Ishikawa (cell line): ENCODE results near the gene RAD23B.

Experiments used
- CEBPB ChIP-seq: IDR thresholded peaks from 2 replicates; pipeline ENCODE4 v1.6.1; 2012
- CREB1 ChIP-seq: IDR thresholded peaks from 2 replicates; pipeline ENCODE4 v1.6.1; 2012; ENCODE audit warnings: low read depth
- EGR1 ChIP-seq: IDR thresholded peaks from 2 replicates; pipeline ENCODE4 v1.6.1; 2012
- EP300 ChIP-seq: IDR thresholded peaks from 2 replicates; pipeline ENCODE4 v1.6.1; 2012; ENCODE audit warnings: borderline replicate concordance
- FOXM1 ChIP-seq: IDR thresholded peaks from 2 replicates; pipeline ENCODE4 v1.6.1; 2012; ENCODE audit warnings: low read depth, borderline replicate concordance
- NFIC ChIP-seq: IDR thresholded peaks from 2 replicates; pipeline ENCODE4 v1.6.1; 2012
- RAD21 ChIP-seq: IDR thresholded peaks from 2 replicates; pipeline ENCODE4 v1.6.1; 2012; ENCODE audit warnings: low read depth
- TAF1 ChIP-seq: IDR thresholded peaks from 2 replicates; pipeline ENCODE4 v1.6.1; 2012; ENCODE audit warnings: low read depth, mild to moderate bottlenecking
- TCF12 ChIP-seq: IDR thresholded peaks from 2 replicates; pipeline ENCODE4 v1.6.1; 2012; ENCODE audit warnings: low read depth
- TEAD4 ChIP-seq: IDR thresholded peaks from 2 replicates; pipeline ENCODE4 v1.6.1; 2012
- YY1 ChIP-seq: IDR thresholded peaks from 2 replicates; pipeline ENCODE4 v1.6.1; 2012; ENCODE audit warnings: low read depth
- ZBTB7A ChIP-seq: IDR thresholded peaks from 2 replicates; pipeline ENCODE4 v1.6.1; 2012; ENCODE audit warnings: low read depth
- TF ChIP-seq, protein P1 (sequence below): IDR thresholded peaks from 2 replicates; pipeline ENCODE4 v1.6.1; 2012
- TF ChIP-seq, protein P2 (sequence below): IDR thresholded peaks from 2 replicates; pipeline ENCODE4 v1.6.1; 2012; ENCODE audit warnings: low read depth, mild to moderate bottlenecking
- TF ChIP-seq, protein P3 (sequence below): IDR thresholded peaks from 2 replicates; pipeline ENCODE4 v1.6.1; 2012

RAD23B gene

DNA sequence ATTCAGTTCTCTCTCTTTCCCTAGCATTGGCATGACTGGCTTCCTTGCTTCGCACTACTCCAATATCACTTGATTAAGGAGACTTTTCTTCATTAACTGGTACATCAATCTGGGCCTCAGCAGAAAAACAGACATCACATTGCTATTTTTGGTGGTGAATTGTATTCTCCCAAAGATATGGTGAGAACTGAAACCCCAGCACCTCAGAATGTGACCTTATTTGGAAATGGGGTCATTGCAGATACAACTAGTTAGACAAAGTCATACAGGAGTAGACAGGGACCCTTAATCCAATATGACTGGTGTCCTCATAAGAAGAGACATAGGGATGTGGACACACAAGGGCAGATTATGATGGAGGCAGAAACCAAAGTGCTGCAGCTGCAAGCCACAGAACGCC is 7.5 kb upstream of the RAD23B start:
- no peak for TF ChIP-seq ZBTB7A
- no peak for TF ChIP-seq TCF12
- no peak for TF ChIP-seq EGR1

DNA sequence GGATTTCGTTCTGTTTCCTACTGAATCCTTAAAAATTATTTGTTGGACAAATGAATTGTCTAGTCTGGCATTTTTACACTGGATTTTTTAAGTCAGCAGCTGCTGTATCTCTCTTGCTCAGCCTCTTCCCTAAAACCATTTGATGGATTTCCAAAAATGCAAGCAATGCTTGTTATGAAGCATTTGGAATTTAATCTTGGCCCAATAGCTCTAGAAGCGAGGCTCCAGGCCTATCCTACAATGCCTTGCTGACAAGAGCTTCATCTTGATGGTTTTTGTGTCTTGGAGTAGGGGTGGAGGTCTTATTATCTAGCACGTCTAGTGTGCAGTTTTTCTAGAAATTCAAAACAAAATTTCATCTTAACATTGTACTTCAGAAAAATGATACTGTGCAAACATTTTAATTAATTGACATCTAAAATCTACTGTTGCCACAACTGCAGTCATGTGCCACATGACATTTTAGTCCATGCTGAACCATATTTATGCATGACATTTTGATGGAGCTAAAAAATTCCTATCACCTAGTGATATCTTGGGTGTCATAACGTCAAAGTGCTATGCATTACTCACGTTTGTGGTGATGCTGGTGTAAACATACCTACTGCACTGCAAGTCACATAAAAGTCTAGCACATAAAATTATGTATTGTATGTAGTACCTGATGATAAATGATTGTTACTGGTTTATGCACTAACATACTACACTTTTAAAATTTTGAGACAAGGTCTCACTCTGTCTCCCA is 5.9 kb upstream of the RAD23B start:
- TF ChIP-seq ZBTB7A (no peak), CREB1 (no peak), TAF1 (no peak), EGR1 (no peak), FOXM1 (no peak), RAD21 (no peak)
- TF ChIP-seq, protein P1, sequence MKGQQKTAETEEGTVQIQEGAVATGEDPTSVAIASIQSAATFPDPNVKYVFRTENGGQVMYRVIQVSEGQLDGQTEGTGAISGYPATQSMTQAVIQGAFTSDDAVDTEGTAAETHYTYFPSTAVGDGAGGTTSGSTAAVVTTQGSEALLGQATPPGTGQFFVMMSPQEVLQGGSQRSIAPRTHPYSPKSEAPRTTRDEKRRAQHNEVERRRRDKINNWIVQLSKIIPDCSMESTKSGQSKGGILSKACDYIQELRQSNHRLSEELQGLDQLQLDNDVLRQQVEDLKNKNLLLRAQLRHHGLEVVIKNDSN = no peak
- TF ChIP-seq, protein P2, sequence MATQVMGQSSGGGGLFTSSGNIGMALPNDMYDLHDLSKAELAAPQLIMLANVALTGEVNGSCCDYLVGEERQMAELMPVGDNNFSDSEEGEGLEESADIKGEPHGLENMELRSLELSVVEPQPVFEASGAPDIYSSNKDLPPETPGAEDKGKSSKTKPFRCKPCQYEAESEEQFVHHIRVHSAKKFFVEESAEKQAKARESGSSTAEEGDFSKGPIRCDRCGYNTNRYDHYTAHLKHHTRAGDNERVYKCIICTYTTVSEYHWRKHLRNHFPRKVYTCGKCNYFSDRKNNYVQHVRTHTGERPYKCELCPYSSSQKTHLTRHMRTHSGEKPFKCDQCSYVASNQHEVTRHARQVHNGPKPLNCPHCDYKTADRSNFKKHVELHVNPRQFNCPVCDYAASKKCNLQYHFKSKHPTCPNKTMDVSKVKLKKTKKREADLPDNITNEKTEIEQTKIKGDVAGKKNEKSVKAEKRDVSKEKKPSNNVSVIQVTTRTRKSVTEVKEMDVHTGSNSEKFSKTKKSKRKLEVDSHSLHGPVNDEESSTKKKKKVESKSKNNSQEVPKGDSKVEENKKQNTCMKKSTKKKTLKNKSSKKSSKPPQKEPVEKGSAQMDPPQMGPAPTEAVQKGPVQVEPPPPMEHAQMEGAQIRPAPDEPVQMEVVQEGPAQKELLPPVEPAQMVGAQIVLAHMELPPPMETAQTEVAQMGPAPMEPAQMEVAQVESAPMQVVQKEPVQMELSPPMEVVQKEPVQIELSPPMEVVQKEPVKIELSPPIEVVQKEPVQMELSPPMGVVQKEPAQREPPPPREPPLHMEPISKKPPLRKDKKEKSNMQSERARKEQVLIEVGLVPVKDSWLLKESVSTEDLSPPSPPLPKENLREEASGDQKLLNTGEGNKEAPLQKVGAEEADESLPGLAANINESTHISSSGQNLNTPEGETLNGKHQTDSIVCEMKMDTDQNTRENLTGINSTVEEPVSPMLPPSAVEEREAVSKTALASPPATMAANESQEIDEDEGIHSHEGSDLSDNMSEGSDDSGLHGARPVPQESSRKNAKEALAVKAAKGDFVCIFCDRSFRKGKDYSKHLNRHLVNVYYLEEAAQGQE = no peak

DNA sequence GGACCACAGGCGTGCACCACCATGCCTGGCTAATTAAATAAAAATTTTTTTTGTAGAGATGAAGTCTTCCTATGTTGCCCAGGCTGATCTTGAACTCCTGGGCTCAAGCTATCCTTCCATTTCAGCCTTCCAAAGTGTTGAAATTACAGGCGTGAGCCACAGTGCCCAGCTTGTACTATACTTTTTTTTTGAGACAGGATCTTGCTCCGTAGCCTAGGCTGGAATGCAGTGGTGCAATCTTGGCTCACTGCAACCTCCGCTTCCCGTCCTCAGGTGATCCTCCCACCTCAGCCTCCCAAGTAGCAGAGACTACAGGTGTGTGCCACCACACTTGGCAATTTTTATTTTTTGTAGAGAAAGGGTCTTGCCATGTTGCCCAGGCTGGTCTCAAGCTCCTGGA is 5.3 kb upstream of the RAD23B start:
- TF ChIP-seq CREB1 = no peak
- TF ChIP-seq TEAD4 = no peak
- TF ChIP-seq TCF12 = no peak
- no peak for TF ChIP-seq EP300
- TF ChIP-seq, protein P3, sequence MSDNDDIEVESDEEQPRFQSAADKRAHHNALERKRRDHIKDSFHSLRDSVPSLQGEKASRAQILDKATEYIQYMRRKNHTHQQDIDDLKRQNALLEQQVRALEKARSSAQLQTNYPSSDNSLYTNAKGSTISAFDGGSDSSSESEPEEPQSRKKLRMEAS = no peak
- TF ChIP-seq, protein P1 = no peak
- TF ChIP-seq ZBTB7A = no peak
- TF ChIP-seq TAF1 = no peak
- TF ChIP-seq, protein P2 = no peak
- TF ChIP-seq RAD21 = no peak
- TF ChIP-seq FOXM1 = no peak
- no peak for TF ChIP-seq CEBPB
- TF ChIP-seq EGR1 = no peak
- TF ChIP-seq NFIC = no peak
- TF ChIP-seq YY1 = no peak

DNA sequence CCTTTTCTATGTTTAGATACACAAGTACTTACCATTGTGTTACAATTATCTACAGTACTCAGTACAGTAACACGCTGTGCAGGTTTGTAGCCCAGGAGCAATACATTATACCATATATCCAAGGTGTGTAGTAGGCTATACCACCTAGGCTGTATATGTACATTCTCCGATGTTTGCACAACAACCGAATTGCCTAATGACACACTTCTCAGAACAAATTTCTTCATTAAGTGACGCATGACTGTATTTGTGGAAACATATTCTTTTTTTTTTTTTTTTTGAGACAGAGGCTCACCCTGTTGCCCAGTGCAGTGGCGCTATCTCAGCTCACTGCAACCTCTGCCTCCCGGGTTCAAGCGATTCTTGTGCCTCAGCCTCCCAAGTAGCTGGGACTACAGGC is 4.0 kb upstream of the RAD23B start:
- TF ChIP-seq EGR1 = no peak

DNA sequence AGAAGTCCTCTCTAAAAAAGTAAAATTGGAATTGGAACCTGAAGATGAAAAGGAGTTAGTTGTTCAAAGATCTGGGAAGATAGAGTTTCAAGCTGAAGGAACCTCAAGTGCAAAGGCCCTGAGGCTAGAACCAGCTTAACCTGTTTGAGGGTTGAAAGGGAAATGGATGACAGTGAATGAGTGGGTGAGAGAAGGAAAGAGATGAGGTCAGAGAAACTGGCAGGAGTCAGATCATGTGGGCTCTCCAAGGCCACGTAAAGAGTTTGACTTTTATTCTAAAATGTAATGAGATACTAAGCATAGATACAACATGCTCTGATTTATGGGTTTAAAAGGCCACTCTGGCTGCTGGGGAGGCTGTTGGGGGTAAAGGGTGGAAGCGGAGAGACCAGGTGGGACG is 2.5 kb upstream of the RAD23B start:
- TF ChIP-seq RAD21 (no peak), ZBTB7A (no peak), EGR1 (no peak), TAF1 (no peak), NFIC (no peak)
- TF ChIP-seq, protein P1 = no peak
- TF ChIP-seq, protein P2 = no peak
